GM21447 (cell line): ENCODE measurements around the gene HIGD2A.

Experiments
- ATAC-seq: cut with Tn5 transposase; IDR thresholded peaks from one replicate; pipeline ENCODE4 v1.9.1; 2021; ENCODE audit not compliant: unreplicated experiment

The HIGD2A gene

GRCh38 chr5:176415240-176415951 lies 26.8 kb downstream of the HIGD2A start:
- ATAC-seq: peak; percentile 7

- peak; percentile 89 for ATAC-seq
Measured at GRCh38 chr5:176415952-176416924, 27.7 kb downstream of the HIGD2A start, which contains the start of gene CLTB. CLTB (minus strand) TSS chr5:176416539; CDS start chr5:176416363, 176 bp downstream.

GRCh38 chr5:176416965-176417364 lies 28.4 kb downstream of the HIGD2A start:
- no peak for ATAC-seq

GRCh38 chr5:176418251-176418650 lies 29.7 kb downstream of the HIGD2A start:
- no peak for ATAC-seq

- no peak for ATAC-seq
Measured at GRCh38 chr5:176420086-176420485, 31.5 kb downstream of the HIGD2A start.

DNA sequence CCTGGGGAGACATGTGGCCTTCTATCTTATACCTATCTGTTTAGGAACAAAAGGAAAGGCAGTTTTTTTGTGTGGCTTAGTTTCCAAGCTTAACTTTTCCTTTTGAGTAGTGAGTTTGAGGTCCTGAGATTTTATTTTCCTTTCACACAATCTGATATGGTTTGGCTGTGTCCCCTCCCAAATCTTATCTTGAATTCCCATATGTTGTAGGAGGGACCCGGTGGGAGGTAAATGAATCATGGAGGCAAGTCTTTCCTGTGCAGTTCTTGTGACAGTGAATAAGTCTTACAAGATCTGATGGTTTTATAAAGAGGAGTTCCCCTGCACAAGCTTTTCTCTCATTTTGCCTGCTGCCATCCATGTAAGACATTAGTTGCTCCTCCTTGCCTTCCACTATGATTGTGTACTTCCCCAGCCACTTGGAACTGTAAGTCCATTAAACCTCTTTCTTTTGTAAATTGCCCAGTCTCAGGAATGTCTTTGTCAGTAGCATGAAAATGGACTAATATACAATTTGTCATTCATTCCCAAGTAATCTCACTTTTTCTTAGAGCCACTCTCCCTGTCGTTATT lies 32.5 kb downstream of the HIGD2A start:
- ATAC-seq: no peak

DNA sequence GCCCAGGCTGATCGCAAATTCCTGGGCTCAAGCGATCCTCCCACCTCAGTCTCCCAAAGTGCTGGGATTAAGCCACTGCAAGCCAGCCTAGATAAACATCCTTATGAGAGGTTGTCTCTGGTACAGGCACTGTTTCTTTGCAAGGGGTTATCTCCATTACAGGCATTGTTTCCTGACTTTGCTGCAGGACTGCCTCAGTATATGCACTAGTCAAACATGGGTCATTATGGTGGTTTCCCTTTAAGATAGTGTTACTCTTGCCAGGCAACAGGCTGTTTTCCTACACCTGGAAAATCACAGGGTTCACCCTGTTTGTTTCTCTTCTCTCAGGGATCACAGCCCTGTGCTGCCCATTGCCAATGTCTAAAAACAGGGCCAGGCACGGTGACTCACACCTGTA lies 35.6 kb downstream of the HIGD2A start:
- no peak for ATAC-seq

DNA sequence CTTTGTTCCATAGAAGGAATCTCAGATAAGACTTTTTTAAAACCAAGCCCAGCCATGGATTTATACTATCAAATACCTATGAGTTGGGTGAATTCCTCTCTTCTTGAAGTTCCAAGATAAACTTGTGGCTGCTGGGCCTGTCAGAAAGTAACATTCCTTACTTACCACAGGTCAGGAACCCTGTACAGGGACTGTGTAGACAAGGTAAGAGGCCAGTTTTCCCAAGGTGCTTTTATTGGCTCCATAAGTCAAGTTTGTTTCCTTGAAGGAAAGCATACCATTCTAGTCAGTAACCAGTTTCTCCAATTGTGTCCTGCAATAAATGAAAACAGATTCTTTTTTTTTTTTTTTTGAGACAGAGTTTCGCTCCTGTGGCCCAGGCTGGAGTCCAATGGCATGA lies 36.6 kb downstream of the HIGD2A start:
- no peak for ATAC-seq

DNA sequence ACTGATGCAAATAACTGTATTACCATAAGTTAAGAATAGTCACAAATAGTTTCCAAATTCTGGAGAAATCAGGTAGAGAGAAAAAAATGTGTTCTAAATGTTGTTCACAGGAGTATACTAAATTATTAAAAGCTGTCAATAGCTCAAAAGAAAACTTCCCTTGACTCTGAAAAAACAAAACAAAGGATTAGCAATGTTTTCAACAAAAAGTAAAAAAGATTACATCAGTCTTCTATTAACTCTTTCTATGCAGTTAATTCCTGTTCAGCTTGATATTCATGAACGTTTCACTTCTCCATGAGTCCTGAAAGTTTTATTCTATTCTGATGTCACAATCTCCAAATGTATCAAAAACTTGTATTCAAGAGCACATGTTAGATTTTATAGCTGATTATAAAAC lies 37.2 kb downstream of the HIGD2A start:
- ATAC-seq: no peak

DNA sequence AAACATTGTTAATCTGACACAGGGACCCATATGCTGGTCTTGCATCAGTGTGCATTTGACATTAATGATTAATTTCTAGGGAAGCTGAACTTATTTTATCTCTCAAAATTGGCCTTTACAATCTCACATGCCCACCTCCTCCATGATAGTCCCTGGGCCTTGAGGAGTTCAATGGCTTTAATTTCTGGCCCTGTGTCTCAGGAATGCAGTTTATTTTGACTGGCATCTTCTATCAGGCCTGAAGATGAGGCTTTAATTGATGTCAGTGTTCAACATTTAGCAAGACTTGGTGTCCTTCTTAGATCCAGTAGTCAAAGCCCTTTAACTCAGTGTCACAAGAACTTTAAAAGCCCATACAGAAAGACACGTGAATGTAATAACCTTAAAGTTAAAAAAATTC lies 38.3 kb downstream of the HIGD2A start:
- ATAC-seq: no peak

GRCh38 chr5:176427971-176428370 lies 39.4 kb downstream of the HIGD2A start:
- ATAC-seq: no peak

- ATAC-seq: no peak
Measured at GRCh38 chr5:176429972-176430371, 41.4 kb downstream of the HIGD2A start.

DNA sequence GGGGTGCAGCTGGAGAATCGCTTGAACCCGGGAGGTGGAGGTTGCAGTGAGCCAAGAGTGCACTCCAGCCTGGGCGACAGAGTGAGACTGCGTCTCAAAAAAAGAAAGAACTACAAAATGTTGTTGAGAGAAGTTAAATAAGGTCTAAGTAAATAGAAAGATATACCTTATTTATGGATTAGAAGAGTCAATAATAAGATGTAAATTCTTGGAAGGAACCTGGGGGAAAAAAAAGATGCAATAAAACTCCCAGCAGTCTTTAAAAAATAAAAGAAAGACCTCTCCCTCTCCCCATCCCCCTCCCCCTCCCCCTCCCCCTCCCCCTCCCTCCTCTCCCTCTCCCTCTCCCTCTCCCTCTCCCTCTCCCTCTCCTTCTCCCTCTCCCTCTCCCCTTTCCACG lies 44.2 kb downstream of the HIGD2A start:
- ATAC-seq: no peak

GRCh38 chr5:176436656-176437055 lies 48.1 kb downstream of the HIGD2A start:
- ATAC-seq: no peak

DNA sequence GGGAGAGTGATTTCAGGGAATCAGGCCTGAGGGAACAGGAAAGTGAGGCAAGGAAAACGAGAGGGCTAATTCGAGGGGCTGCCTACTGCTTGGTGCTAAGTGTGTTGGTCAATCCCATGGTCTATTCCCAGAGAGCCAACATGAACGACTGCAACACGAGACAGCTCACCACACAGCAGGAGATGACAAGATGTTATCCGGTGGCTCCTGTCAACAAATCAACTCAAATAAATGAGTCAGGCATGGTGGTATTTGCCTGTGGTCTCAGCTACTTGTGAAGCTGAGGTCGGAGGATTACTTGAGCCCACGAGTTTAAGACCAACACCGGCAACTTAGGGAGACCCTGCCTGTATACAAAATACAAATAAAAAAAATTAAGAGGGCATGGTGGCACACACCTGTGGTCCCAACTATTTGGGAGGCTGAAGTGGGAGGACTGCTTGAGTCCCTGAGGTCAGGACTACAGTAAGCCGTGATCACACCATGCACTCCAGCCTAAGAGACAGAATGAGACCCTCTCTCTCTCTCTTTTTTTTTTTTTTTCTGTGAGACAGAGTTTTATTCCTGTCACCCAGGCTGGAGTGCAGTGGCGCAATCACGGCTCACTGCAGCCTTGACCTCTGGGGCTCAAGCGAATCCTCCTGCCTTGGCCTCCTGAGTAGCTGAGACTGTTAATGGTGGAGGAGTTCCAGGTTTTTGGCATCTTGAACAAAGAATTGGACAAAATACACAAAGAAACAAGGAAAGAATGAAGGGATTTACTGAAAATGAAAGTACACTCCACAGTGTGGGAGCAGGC lies 50.6 kb downstream of the HIGD2A start:
- no peak for ATAC-seq
